ENCODE measurements around the gene ZC3H15. TPM values are rescaled to one million over a fixed set of nuclear protein-coding genes. Genes with fewer than 3 reads are reported as not detected.
"Not testable (repeated sequence)": the region's sequence is repeated elsewhere in the genome, so short reads cannot be mapped to it uniquely, and the experiment has no call there.

Gene ZC3H15
- 114 and 120 TPM in 2 replicates for total RNA-seq (2014; rRNA removed; shearing (Covaris generic))

DNA sequence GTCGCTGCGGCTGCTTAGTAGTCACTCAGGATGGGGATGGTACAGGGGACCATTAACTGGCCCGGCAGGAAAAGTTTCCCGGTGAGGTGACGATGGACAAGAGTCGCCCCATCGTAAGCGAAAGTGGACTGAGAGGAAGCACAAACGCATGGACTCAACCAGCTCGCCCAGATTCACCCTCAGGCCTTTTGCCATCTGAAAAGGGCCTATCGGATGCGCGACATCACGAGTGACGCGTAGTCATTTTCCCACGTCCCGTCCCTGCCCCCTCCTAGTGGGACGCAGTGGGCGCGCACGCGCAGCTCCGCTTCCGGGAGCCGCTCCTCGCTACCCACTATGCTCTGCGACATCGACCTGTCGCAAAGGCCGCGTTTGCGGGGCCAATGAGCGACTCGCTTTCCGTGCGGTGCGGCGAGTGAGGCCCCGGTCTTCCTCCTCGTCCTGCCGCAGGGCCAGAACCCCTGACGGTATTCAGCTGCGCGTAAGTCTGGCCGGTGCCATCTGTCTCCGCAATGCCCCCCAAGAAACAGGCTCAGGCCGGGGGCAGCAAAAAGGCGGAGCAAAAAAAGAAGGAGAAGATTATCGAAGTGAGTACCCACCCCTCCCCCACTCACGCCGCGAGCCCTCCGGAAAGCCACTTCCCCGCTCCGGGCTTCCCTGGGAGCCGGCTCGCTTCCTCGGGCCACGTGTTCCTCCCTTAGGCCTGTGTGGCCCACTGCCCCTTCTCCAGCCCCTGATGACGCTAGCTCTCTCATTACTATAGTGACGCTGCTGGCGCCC, at the start of gene ZC3H15:
ZC3H15 (plus strand) TSS at position 390 of the 780 bp plus-strand sequence; CDS start at position 513, 123 bp downstream.
- peak; percentile 96 for DNase-seq (ENCODE audit: low spot score)

DNA sequence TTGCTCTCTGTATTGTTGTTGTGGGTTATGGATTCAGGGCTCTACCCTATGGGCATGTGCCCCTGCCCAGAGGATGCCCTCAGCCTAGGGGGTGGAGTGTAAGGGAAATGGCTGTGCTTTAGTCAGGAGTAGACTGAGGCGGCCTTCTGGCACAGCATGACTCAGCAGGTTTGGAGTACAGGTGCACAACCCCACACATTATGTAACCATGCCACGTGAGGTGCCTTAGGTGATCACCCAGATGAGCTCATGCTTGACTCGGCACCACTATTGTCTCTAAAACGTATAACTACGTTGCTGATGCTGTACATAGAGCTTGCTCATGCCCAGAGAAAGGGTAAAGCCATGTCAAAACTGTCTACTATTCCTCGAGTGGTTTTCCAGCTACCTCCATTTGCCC, 48.3 kb upstream of the ZC3H15 start:
- no peak for DNase-seq (ENCODE audit: low spot score)

DNA sequence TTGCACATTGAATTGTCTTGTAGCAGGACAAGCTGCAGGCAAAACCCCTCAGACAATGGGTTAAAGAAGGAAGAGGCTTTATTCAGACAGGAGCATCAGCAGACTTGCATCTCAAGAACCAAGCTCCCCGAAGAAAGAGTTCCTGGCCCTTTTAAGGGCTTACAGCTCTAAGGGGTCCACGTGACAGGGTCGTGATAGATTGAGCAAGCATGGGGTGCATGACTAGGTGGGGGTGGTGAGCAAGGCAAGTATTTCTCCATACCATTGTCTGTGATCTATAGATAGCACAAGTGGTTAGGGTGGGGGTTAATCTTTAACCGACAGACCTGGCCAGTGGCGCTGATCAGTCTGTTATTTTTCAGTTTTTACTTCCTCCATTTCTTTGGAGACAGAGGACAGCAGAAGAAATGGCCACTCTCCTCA, 46.4 kb upstream of the ZC3H15 start:
- DNase-seq (ENCODE audit: low spot score): not testable (repeated sequence)

DNA sequence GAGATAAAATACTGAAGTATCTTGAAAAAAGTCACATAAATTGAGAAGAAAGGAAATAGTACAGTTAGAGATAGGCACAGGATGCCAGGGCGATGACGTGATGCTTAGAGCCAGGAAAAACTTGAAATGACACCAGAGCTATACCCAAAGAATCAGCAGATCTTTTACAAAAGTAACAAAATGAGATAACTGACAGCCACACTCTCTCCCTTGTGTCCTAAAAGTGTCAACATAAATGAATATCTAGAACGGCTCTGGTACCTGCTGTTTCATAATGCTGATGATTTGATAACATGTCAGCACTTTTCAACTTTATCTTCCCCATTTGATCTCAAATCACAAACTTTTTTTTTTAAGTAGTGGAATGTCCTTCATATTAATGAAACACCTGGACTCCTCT, 45.6 kb upstream of the ZC3H15 start:
- peak; percentile 53 for DNase-seq (ENCODE audit: low spot score)

DNA sequence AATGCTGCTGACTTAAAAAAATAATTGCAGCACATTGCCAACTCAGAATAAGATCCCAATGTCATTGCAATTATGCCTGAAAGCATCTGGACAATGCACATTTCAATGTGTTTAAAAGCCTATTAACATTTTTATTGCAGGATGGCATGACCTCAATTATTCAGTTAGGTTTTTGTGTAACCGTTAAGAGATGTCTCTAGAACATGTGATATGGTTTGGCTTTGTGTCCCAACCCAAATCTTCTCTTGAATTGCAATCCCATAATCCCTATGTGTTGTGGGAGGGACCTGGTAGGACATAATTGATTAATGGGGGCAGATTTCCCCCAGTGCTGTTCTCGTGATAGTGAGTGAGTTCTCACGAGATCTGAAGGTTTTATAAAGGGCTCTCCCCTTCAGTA, 43.2 kb upstream of the ZC3H15 start:
- no peak for DNase-seq (ENCODE audit: low spot score)

DNA sequence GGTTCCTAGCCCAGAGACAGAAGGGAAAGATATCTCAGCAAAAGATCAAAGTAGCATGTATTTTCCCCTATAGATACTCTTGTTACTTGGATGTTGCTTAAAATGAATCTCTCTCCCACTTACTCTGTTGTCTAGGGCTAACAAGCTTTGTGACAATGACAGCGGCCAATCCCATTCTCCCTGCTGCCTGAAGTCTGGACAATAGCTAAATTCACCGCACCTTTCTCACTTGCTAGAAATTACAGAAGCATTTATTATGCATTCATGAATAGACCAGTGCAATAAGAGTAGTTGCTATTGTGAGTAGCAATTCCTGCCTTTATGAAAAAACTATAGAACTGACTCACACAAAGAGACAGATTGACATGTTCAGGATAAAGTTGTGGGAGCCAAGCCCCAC, 42.2 kb upstream of the ZC3H15 start:
- no peak for DNase-seq (ENCODE audit: low spot score)

DNA sequence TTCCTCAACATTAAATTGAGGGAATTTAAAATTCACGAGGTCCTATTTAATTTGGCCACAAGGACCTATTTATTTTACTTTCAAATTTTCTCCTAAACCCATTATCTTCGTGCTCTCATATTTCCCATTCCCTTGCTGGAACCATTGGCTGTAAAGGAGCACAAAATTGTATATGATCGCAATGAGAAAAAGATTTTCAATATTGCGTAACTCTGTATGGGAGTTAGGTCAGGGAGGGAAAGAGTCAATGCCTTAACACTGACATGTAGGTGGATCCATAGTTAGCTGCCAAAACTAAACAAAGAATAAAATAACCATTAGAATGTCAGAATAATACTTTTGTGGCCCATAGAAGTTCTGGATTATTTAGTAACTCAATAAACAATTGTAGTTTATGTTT, 40.6 kb upstream of the ZC3H15 start:
- no peak for DNase-seq (ENCODE audit: low spot score)

DNA sequence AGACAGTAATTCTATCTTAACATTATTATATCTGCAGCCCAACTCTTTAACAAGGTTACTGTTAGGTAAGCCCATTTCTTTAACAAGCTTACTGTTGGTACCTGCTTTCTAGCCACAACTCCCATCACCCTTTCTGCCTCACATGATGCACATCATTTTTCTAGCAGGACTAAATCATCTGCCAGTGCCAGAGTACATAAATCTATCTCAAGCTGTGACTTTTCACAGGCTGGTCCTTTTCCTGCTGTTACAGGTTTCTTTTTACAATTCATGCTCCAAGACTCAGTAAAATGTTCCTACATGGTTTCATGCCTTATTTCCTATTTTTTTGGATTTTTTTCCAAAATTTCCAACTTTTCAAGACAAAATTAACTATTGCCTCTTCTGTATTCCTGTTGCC, 30.4 kb upstream of the ZC3H15 start:
- no peak for DNase-seq (ENCODE audit: low spot score)

DNA sequence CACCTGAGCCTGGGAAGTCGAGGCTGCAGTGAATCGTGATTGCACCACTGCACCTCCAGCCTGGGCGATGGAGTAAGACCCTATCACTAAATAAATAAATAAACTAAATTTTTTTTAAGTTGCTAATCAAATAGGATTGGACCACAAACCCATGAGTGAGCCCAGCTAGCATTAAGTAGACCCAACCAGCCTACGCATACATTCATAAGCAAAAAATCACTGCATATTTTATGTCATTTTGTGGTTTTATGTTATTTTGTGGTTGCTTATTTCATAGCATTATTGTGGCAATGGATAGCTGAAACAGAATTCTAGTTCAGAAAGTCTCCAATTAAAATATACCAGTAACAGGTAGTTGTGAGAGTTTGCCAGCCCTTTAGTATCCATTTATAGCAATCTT, 29.1 kb upstream of the ZC3H15 start:
- peak; percentile 75 for DNase-seq (ENCODE audit: low spot score)

DNA sequence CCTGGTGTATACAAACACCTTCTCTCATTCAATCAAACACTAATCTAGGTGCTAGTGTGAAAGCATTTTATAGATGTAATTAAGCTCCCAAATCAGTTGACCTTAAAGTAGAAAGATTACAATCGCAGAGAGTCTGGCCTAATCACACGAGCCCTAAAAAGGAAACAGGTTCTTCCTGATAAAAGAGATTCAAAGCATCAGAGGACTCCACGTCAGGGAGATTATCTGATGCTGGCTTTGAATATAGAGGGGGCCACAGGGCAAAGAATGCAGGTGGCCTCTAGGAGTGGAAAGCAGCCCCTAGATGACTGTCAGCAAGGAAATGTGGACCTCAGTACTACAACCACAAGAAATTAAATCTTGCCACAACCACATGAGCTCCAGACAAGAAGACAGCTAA, 28.2 kb upstream of the ZC3H15 start:
- DNase-seq (ENCODE audit: low spot score): no peak

DNA sequence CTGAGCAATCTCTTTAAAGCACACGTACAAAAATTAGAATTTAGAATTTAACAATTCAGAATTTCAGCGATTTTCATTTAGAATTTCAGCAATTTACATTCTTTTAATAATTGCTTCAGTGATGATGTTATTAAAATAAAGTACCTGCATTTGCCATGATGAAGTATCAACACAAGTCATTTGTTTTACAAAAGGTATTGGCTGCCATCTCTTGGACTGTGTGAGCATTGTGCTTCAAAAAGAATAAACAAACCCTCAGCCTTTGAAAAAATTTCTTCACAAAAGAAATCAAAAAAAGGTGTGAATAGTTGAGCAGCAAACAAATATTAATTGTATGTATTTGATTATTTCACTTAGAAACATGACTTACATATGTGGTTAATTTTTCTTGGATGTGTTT, 27.1 kb upstream of the ZC3H15 start:
- no peak for DNase-seq (ENCODE audit: low spot score)

DNA sequence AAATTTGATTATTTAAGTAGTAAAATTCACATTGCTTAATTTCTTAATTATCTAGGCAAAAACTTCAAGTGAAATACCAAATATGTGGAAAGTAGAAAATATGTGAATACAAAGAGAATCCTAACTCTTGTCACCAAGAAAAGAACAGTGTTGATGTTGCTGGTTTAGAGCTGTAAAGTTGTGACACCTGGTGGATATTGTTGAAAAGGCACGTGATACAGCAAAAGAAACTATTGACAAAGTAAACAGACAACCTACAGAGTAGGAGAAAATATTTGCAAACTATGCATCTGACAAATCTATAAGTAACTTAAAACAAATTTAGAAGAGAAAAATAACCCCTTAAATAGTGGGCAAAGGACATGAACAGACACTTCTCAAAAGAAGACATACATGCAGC, 25.6 kb upstream of the ZC3H15 start:
- peak; percentile 24 for DNase-seq (ENCODE audit: low spot score)

DNA sequence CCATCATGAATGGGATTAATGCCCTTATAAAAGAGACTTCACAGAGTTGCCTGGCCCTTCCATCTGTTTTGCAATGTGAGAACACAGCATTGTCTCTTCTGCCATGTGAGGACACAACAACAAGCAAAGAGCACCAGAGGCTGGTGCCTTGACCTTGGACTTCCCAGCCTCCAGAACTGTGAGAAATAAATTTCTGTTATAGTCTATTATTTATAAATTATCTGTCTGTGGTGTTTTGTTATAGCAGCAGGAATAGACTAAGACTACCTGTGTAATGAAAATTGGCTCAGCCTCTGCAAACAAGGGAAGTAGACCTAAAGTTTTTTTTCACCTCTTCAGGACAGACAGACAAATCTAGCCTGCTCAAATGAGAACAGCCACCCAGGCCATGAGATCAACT, 19.3 kb upstream of the ZC3H15 start:
- no peak for DNase-seq (ENCODE audit: low spot score)

DNA sequence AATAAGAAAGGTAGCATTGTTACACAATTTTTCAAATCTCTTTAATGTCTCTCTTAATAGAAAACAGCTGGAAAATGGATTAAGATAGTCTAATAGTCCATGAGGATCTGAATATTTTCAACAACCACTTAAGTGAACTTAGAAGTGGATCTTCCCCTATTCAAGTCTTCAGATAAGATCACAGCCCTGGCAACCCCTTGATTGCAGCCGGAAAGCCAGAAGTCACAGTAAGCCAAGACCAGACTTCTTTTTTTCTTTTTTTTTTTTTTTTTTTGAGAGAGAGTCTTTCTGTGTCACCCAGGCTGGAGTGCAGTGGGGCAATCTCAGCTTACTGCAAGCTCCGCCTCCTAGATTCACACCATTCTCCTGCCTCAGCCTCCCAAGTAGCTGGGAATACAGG, 18.6 kb upstream of the ZC3H15 start:
- no peak for DNase-seq (ENCODE audit: low spot score)

DNA sequence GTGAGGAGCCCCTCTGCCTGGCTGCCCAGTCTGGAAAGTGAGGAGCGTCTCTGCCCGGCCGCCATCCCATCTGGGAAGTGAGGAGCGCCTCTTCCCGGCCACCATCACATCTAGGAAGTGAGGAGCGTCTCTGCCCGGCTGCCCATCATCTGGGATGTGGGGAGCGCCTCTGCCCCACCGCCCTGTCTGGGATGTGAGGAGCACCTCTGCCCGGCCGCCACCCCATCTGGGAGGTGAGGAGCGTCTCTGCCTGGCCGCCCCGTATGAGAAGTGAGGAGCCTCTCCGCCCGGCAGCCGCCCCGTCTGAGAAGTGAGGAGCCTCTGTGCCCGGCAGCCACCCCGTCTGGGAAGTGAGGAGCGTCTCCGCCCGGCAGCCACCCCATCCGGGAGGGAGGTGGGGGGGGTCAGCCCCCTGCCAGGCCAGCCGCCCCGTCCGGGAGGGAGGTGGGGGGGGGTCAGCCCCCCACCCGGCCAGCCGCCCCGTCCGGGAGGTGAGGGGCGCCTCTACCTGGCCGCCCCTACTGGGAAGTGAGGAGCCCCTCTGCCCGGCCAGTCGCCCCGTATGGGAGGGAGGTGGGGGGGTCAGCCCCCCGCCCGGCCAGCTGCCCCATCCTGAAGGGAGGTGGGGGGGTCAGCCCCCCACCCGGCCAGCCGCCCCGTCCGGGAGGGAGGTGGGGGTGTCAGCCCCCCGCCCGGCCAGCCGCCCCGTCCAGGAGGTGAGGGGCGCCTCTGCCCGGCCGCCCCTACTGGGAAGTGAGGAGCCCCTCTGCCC, 13.2 kb upstream of the ZC3H15 start:
- not testable (repeated sequence) for DNase-seq (ENCODE audit: low spot score)

DNA sequence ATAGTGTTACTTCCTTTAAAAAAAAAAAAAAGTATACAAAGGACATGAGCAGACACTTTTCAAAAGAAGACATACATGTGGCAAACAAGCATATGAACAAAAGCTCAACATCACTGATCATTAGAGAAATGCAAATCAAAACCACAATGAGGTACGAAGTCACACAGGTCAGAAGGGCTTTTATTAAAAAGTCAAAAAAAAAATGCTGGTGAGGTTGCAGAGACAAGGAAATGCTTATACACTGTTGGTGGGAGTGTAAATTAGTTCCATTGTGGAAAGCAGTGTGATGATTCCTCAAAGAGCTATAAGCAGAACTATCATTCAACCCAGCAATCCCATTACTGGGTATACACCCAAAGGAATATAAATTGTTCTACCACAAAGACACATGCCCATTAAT, 11.8 kb upstream of the ZC3H15 start:
- not testable (repeated sequence) for DNase-seq (ENCODE audit: low spot score)

DNA sequence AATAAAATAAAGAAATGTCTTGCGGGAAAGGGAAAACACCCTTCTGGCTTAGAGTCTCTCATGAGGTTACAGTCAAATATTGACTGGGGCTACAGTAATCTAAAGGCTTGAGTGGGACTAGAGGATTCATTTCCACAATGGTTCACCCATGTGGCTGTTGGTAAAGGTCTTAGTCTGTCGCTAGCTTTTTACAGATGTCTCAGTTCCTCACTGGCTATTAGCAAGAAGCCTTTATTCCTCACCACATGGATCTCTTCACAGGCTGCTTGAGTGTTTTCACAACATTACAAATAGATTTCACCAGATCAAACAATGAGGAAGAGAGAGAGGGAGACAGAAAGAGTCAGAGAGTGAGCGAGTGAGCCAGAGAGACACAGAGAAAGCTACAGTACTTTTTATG, 8.3 kb upstream of the ZC3H15 start:
- no peak for DNase-seq (ENCODE audit: low spot score)

DNA sequence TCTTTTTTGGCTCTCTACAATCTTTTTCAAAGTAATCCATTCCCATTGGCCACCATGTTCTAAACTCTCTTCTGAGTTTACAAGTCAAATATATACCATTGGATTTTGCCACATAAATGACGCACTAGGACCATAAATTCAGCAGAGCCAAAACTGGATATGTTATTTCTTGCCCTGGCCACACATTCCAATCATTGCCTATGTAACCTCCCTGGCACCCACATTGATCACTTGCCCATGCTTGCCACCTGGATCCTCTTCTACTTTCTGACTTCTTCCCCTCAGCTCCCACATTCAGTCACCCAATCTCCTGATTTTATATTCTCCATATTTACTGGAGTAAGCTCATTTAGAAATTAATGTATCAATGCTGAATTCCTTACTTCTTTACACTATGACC, 5.1 kb upstream of the ZC3H15 start:
- no peak for DNase-seq (ENCODE audit: low spot score)

DNA sequence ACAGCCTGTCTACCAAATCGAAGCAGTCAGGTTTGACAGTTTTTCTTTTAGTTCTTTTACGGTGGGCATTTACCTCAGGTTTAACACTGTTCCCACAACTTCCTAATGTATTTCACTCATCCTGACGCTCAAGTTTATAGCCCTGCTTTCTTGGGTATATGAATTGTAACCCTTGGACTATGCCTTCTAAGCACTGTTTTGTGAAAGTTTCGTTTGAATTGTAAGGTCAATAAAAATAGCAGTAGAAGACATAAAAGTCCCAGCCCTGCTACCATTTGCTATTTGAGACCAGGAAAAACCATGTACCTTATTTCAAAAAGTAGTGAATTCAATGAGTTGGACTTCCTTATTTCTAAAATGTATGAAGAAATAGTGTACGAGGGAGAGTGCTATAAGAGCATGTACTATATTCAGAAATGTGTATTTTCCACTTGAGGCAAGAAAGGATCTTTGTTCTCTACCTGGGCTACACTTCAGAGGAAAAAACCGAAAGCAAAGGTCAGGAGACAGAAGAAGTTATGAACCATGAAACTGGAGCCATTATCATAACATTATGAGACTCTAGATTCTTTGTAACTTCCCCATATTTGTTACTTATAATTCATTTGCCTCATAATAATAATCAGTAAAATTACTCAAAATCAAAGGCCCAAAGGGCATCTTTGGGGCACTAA, 1.9 kb upstream of the ZC3H15 start:
- no peak for DNase-seq (ENCODE audit: low spot score)

DNA sequence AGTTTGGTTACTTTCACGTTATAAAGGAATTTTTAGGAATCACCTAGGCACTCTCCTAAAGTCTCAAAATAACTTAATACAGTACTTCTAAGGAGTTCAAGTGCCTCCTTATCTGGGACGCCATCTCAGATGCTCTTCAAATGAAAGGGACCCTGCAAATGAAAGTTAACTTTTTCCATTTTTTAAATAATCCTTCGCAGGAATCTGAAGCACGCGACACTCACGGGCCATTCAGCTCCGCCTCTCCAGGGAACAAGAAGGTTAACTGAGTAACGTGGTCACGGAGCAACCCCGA, 537 bp upstream of the ZC3H15 start:
- no peak for DNase-seq (ENCODE audit: low spot score)

DNA sequence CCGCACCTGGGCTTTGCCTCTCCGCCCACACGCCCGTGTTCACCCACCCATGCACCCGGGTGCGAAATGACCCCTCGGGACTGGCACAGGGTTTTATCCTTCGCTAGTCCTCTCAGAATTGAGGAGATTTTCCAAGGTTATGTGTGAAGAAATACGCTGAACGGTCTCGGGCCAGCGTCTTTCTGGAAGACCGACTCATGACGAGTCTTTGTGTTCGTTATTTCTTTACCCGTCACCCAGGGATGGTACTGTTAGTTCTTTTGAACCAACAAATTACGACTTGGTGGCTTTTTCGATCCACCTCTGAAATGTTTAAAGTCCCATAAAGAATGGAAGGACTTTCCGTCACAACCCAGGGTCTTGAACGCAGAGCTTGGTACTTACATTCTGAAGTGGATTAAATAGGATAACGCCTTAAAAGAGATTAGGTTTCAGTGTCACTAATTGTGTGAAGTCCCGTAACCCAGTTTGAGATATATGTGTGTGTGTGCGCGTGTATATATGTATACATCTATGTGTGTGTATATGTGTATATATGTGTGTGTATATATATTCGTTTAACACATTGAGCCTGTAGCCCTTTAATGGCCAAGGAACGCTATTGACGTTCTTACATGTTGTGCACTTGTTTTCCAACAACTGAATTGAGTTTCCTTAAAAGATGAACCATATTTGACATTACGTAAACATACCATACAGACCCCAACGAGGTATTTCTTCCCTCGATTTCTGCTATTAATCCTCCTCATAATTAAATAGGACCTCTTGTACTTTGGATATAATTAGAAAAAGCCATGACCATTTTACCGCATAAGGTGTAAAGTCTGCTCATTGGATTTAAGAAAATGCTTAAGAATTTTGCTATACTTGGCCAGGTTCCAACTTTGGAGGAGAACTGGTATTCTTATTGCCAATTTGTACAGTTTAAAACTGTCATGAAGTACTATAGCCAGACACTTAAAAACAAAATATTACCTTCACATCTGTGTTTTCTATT, 889 bp downstream of the ZC3H15 start:
- no peak for DNase-seq (ENCODE audit: low spot score)

All from A172 (cell line).